Measurements from ENCODE around the gene PPP1R37.

The PPP1R37 gene

GRCh38 chr19:45050036-45050435, 42.9 kb upstream of the PPP1R37 start:
- TF ChIP-seq, protein P1, sequence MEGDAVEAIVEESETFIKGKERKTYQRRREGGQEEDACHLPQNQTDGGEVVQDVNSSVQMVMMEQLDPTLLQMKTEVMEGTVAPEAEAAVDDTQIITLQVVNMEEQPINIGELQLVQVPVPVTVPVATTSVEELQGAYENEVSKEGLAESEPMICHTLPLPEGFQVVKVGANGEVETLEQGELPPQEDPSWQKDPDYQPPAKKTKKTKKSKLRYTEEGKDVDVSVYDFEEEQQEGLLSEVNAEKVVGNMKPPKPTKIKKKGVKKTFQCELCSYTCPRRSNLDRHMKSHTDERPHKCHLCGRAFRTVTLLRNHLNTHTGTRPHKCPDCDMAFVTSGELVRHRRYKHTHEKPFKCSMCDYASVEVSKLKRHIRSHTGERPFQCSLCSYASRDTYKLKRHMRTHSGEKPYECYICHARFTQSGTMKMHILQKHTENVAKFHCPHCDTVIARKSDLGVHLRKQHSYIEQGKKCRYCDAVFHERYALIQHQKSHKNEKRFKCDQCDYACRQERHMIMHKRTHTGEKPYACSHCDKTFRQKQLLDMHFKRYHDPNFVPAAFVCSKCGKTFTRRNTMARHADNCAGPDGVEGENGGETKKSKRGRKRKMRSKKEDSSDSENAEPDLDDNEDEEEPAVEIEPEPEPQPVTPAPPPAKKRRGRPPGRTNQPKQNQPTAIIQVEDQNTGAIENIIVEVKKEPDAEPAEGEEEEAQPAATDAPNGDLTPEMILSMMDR (IDR thresholded peaks at IDR 0.05; ENCODE audit: extremely low read depth, insufficient read depth, missing control alignments): no peak
- in situ Hi-C loops (cut with MboI; ENCODE audit: low pct_unique_long_range_greater_than_20kb, low sequenced_read_pairs, unreplicated experiment): no loop called here
- no peak for DNase-seq (ENCODE audit: low spot score)

- TF ChIP-seq, protein P1 (IDR thresholded peaks at IDR 0.05; ENCODE audit: extremely low read depth, insufficient read depth, missing control alignments): no peak
- DNase-seq (ENCODE audit: low spot score): no peak
- in situ Hi-C loops (cut with MboI; ENCODE audit: low pct_unique_long_range_greater_than_20kb, low sequenced_read_pairs, unreplicated experiment): no loop called here
These were observed 40.9 kb upstream of the PPP1R37 start for GRCh38 chr19:45051929-45052579.

DNA sequence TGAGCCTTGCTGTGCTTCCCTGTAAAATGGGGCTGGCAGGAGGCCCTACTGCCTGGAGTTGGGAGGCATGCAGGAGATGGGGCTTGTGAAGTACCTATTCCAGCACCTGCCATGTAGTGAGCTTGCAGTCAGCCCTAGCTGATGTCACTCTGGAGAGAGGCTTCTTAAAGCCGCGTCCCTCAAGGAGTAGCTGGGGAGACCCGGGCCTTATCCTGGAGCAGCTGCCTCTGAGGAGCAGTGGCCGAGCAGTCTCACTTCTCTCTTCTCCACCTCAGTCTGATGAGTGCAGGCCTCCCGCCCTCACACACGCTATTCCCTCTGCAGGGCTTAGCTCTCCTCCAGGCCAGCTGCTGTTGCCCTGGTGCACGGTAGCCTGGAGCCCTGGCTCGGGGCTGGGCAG, 36.1 kb upstream of the PPP1R37 start:
- no peak for DNase-seq (ENCODE audit: low spot score)
- in situ Hi-C loops (cut with MboI; ENCODE audit: low pct_unique_long_range_greater_than_20kb, low sequenced_read_pairs, unreplicated experiment): no loop called here
- TF ChIP-seq, protein P1 (IDR thresholded peaks at IDR 0.05; ENCODE audit: extremely low read depth, insufficient read depth, missing control alignments): no peak

DNA sequence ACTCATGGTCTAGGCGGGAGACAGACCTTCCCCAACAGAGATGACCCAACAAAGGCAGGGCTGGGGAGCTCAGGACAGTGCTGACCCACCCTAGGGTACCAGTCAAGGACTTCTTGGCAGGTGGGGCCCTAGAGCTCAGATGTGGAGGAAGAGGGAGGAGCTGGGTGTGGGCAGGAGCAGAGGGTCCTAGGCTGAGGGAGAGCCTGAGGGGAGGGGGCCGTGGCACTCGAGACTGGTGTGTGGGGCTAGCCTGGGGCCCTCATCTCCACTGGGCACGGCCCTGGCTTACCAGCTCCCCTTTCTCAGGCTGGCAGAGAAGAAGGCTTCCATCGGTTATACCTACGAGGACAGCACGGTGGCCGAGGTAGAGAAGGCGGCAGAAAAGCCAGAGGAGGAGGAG, 35.5 kb upstream of the PPP1R37 start:
- DNase-seq (ENCODE audit: low spot score): no peak
- in situ Hi-C loops (cut with MboI; ENCODE audit: low pct_unique_long_range_greater_than_20kb, low sequenced_read_pairs, unreplicated experiment): no loop called here
- TF ChIP-seq, protein P1 (IDR thresholded peaks at IDR 0.05; ENCODE audit: extremely low read depth, insufficient read depth, missing control alignments): no peak

- in situ Hi-C loops (cut with MboI; ENCODE audit: low pct_unique_long_range_greater_than_20kb, low sequenced_read_pairs, unreplicated experiment): no loop called here
- TF ChIP-seq, protein P1 (IDR thresholded peaks at IDR 0.05; ENCODE audit: extremely low read depth, insufficient read depth, missing control alignments): no peak
- DNase-seq (ENCODE audit: low spot score): no peak
These were observed 34.3 kb upstream of the PPP1R37 start for GRCh38 chr19:45058622-45059159.

DNA sequence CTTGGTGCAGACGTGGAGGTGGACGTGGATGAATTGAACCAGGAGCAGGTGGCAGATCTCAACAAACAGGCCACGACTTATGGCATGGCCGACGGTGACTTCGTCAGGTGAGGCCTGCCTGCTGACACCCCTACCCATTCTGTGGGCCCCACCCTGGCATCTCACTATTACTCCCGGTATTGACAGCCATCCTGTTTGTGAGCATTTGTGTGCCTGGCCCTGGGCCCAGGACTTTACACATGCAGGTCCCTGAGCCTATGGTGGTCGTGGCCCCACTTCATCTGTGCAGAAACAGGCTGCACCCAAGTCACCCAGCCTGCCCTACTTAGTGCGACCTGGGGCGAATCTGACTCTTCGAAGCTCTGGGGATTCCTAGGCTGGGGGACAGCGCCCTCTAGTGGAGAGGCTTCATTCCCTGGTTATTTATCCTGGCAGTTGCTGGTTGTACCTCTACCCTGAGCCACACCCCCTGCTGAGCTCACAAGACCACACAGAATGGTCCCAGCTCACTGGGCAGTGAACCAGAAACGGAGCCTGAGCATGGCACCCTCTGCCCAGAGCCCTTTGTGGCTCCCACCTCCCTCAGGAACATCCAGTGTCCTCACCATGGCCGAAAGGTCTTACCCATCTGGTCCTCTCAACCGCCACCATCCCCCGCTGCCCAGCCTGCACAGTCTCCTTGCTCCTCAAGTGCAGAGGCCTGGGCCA, 33.6 kb upstream of the PPP1R37 start:
- in situ Hi-C loops (cut with MboI; ENCODE audit: low pct_unique_long_range_greater_than_20kb, low sequenced_read_pairs, unreplicated experiment): no loop called here
- TF ChIP-seq, protein P1 (IDR thresholded peaks at IDR 0.05; ENCODE audit: extremely low read depth, insufficient read depth, missing control alignments): peak; percentile 83
- peak; percentile 89 for DNase-seq (ENCODE audit: low spot score)

Measured in GM13977 (cell line).